Ovary (tissue), 9 donors: ENCODE results near the gene LYPD6. TPM values are rescaled to one million over a fixed set of nuclear protein-coding genes. Genes with fewer than 3 reads are reported as not detected.

Experiments
- DNase-seq, 5 donors: peaks; one replicate each; pipeline ENCODE4 v3.0.0-alpha.2; 2019 to 2020
- H3K27ac ChIP-seq, 2 donors: fragments of 200-600 bp; one replicate each; pipeline versions ENCODE4 v1.5.1 to v1.8.0; 2019 to 2022
- H3K27me3 ChIP-seq: fragments of 200-600 bp; one replicate; pipeline ENCODE4 v1.8.0; 2022
- H3K36me3 ChIP-seq: fragments of 200-600 bp; sonication (generic); one replicate; pipeline ENCODE4 v1.5.1; 2019
- H3K4me1 ChIP-seq: one replicate; pipeline ENCODE4 v1.8.1; 2013; ENCODE audit warnings: mild to moderate bottlenecking, moderate library complexity; ENCODE audit not compliant: insufficient read depth
- H3K4me3 ChIP-seq: fragments of 200-600 bp; sonication (generic); one replicate; pipeline ENCODE4 v1.5.1; 2017
- H3K9me3 ChIP-seq, 2 donors: fragments of 200-600 bp in 1 of 2; sonication (generic) in 1 of 2; one replicate each; pipeline versions ENCODE4 v1.5.1 to v1.8.1; 2013 to 2019; ENCODE audit warnings: mild to moderate bottlenecking in 1 of 2, moderate library complexity in 1 of 2
- CTCF ChIP-seq, 3 donors: fragments of 450-650 bp in 2 of 3; fragments of 200-600 bp in 1 of 3; IDR thresholded peaks; one replicate each; pipeline versions ENCODE4 v1.5.1 to v1.8.0; 2016 to 2022; ENCODE audit warnings: antibody characterized with exemption in 3 of 3, mild to moderate bottlenecking in 1 of 3
- EP300 ChIP-seq: sonication (generic); formaldehyde crosslinking; IDR thresholded peaks from one replicate; pipeline ENCODE4 v1.6.1; 2017; ENCODE audit warnings: antibody characterized with exemption
- POLR2A ChIP-seq: fragments of 450-650 bp; IDR thresholded peaks from one replicate; pipeline ENCODE4 v1.6.1; 2017; ENCODE audit warnings: antibody characterized with exemption, mild to moderate bottlenecking, moderate library complexity
- WGBS, 3 donors: extraction: QIAGEN DNeasy Blood & Tissue Kit in 1 of 3; methylation state at CpG; one replicate each; pipeline versions ENCODE4 v1.1.5 to v1.1.7; 2013 to 2017; 5-methylcytosine and 5-hydroxymethylcytosine counted together
- intact Hi-C, 4 donors: fragments of 100-400 bp; cut with DNase I; formaldehyde crosslinking; loops; one replicate each; pipeline versions ENCODE4 v1.11.0 to v1.15.1; 2022 to 2023
- polyA plus RNA-seq, 2 donors: library from polyadenylated mRNA; stranded (reverse); fragments of 200-250 nt in 1 of 2; fragments of 350-450 nt in 1 of 2; fragmentation: Illumina TruSeq in 1 of 2; extraction: RNeasy Lipid Tissue Mini Kit (QIAGEN cat#74804) in 1 of 2; gene quantifications; one replicate each; pipeline ENCODE4 v1.2.3, GENCODE V29; 2013 to 2014
- total RNA-seq, 7 donors: library from RNA; depleted of rRNA in 2 of 7; stranded (reverse); fragments of >200 nt in 2 of 7; fragmentation: NEBNext Ultra II Directional in 3 of 7; extraction: Animal tissue kit (Norgen Biotek cat#: 25700) in 3 of 7; gene quantifications; one replicate each; pipeline versions ENCODE4 v1.1.0 to v1.2.4, GENCODE V29; 2016 to 2023
- donor health status: DM: no; HTN: no; CAD: no; lungs with moderate emphysema.
- donor health status: DM: no; HTN: no; CAD: no.
- donor health status: Bipolar disorder and iron deficiency.
- donor health status: DM: yes; HTN: yes; CAD: no.
- donor health status: DM: no; HTN: no; CAD: no.
- donor health status: DM: yes; HTN: yes; CAD: no.

LYPD6 gene
- total and polyA plus RNA-seq, 9 donors: 0.15 to 3.2 (median 1.2) TPM

GRCh38 chr2:149422337-149422990 is 92.1 kb downstream of the LYPD6 start:
- no peak overlapping the region for H3K27ac ChIP-seq
- TF ChIP-seq EP300: no peak
- TF ChIP-seq POLR2A: no peak
- no peak for TF ChIP-seq CTCF (IDR thresholded peaks at IDR 0.05)
- H3K9me3 ChIP-seq: no peaks in the 10 kb centered on the region
- H3K4me3 ChIP-seq: no peak overlapping the region
- H3K4me1 ChIP-seq: no peaks in the 10 kb centered on the region
- WGBS, 3 donors: 80 to 87% (median 81%) methylated on average over 2 of the region's 2 CpGs
- H3K36me3 ChIP-seq: no peaks in the 10 kb centered on the region
- H3K27me3 ChIP-seq: no peaks in the 10 kb centered on the region
- intact Hi-C loops: no loop called here
- DNase-seq: no peak

- intact Hi-C loops: no loop called here
- H3K27me3 ChIP-seq: no peaks in the 10 kb centered on the region
- H3K27ac ChIP-seq: no peak overlapping the region
- no peaks in the 10 kb centered on the region for H3K4me1 ChIP-seq
- H3K9me3 ChIP-seq: no peaks in the 10 kb centered on the region
- TF ChIP-seq EP300 (no peak), POLR2A (no peak), CTCF (IDR thresholded peaks at IDR 0.05) (no peak)
- no peak overlapping the region for H3K4me3 ChIP-seq
- H3K36me3 ChIP-seq: no peaks in the 10 kb centered on the region
- no peak for DNase-seq
Observed at GRCh38 chr2:149422991-149423338, 92.6 kb downstream of the LYPD6 start.

GRCh38 chr2:149423630-149424029 is 93.2 kb downstream of the LYPD6 start:
- TF ChIP-seq CTCF (IDR thresholded peaks at IDR 0.05): no peak
- TF ChIP-seq EP300: no peak
- no peak for TF ChIP-seq POLR2A
- intact Hi-C loops: no loop called here
- Histone ChIP-seq H3K27ac (no peak overlapping the region), H3K27me3 (no peaks in the 10 kb centered on the region), H3K9me3 (no peaks in the 10 kb centered on the region), H3K4me1 (no peaks in the 10 kb centered on the region), H3K4me3 (no peak overlapping the region), H3K36me3 (no peaks in the 10 kb centered on the region)
- no peak for DNase-seq
- WGBS, 3 donors: 93 to 97% (median 96%) methylated on average over 4 of the region's 4 CpGs

- Histone ChIP-seq H3K4me1 (no peaks in the 10 kb centered on the region), H3K4me3 (no peak overlapping the region), H3K27me3 (no peaks in the 10 kb centered on the region), H3K36me3 (no peaks in the 10 kb centered on the region), H3K27ac (no peak overlapping the region), H3K9me3 (no peaks in the 10 kb centered on the region)
- TF ChIP-seq POLR2A (no peak), EP300 (no peak), CTCF (IDR thresholded peaks at IDR 0.05) (no peak)
- 92 to 99% (median 96%) methylated on average over 3 of the region's 3 CpGs for WGBS, 3 donors
- intact Hi-C loops: no loop called here
- DNase-seq: no peak
Observed at GRCh38 chr2:149427387-149427786, 97.0 kb downstream of the LYPD6 start.
